Cerebellar nuclear complex (tissue), 1 donor: ENCODE results near the gene MEI4.
"Not testable (repeated sequence)": the region's sequence is repeated elsewhere in the genome, so short reads cannot be mapped to it uniquely, and the experiment has no call there.

ENCODE experiments used
- DNase-seq, 2 experiments: peaks; one replicate each; lab custom pipeline; 2025; lab: John Stamatoyannopoulos, UW

The MEI4 gene

GRCh38 chr6:77816766-77817270 lies 164.0 kb downstream of the MEI4 start:
- no peak for DNase-seq

- DNase-seq: no peak
Observed at GRCh38 chr6:77822265-77822664, 169.4 kb downstream of the MEI4 start.

- no peak for DNase-seq
Observed at GRCh38 chr6:77825204-77825603, 172.4 kb downstream of the MEI4 start.

DNA sequence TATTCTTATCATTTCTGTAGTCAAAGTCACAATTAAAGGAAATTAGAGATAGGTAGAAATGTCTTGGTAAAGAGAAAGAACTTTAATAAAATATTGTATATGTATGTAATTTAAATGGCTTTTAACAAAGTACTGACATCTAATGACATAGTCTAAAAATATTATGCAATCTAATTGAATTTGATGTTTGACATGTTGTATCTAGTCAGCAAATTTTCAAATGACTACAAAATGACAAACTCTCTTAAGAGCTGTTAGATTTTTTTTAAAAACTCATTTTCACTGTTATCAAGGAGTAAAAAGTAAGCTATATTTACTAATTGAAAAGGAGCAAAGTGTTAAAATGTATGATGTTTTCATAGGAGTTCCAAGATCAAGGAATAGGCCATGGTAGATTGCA lies 176.9 kb downstream of the MEI4 start:
- no peak for DNase-seq

DNA sequence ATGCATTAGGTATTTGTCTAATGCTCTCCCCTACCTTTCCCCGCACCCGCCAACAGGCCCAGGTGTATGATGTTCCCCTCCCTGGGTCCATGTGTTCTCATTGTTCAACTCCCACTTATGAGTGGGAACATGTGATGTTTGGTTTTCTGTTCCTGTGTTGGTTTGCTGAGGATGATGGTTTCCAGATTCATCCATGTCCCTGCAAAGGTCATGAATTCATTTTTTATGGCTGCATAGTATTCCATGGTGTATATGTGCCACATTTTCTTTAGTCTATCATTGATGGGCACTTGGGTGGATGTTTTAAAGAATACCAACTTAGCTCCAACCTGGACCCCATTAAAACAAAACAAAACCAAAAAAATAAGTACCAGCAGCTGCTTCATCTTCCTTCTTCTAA lies 180.9 kb downstream of the MEI4 start:
- DNase-seq: not testable (repeated sequence)

- no peak for DNase-seq
Observed at GRCh38 chr6:77834591-77834996, 181.8 kb downstream of the MEI4 start.

- no peak for DNase-seq
Observed at GRCh38 chr6:77837034-77837784, 184.4 kb downstream of the MEI4 start.

DNA sequence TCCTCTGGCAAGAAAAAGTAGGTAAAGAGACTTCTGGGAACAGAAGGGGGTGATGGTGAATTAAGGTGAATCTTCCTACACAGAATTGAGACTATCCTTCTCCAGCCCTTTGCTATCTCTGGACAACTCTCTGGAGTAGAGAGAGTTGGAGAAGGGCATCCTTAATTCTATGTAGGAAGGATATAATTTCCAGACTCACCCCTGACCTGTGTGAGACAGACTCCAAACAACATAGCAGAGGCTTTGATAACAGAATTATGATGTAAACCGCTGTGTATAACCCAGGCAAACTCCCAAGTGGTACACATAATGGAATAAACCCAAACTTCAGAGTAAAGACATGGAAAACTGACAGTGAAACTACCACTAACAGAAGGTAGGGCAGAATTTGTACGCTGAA lies 186.5 kb downstream of the MEI4 start:
- DNase-seq: no peak

DNA sequence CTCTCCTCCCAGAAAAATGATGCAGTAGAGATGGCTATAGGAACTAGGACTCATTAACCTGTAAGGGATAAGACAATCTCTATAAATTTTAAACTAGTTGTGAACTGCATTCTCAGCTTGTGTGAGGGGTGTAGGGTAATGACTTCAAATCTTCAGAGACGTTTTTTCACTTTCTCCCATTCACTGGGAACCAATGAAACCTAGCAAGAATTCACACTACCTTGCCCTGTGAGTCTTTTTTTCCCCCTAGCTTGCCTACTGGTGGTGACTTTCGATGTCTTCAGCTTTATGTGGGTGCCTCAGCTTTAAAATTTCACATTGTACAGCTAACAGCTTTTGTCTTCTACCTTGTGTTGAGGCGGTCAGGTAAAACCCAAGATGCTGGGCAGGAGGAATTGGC lies 192.0 kb downstream of the MEI4 start:
- DNase-seq: no peak

- DNase-seq: no peak
Observed at GRCh38 chr6:77853401-77853800, 200.6 kb downstream of the MEI4 start.

DNA sequence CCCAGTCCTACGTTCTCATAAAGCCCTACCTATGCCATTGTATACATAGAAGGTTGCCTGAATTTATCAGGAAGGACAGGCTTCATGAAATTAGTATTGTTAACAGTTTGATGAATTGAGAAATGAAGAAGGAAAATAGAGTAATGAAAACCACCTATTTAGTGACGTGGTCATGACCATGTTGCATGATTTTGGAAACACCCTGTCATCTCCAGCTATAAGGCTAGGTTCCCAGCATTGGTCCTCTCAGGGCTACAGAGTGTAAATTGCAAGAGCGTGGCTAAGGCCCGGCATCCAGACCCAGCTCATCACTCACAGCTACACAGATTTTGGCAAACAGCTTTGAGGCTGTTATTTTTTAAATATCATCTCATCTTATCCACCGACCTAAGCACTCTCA lies 203.6 kb downstream of the MEI4 start:
- no peak for DNase-seq

GRCh38 chr6:77857421-77857820 lies 204.6 kb downstream of the MEI4 start:
- DNase-seq: no peak

DNA sequence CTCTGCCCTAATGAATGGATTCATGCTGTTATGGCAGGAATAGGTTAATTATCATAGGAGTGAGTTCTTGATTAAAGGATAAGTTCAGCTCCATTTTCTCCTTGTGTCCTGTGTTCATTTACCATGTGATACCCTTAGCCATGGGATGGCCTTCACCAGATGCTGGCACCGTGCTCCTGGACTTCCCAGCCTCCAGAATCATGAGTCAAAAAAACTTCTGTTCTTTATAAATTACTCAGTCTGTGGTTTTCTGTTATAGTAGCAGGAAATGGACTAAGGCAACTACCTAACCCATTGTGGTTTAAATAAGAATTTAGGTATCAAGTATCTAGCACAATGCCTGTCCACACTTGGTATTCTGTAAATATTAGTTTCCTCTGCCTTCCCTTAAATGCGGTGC lies 223.5 kb downstream of the MEI4 start:
- no peak for DNase-seq

- DNase-seq: no peak
Observed at GRCh38 chr6:77879527-77879926, 226.7 kb downstream of the MEI4 start.

- DNase-seq: no peak
Observed at GRCh38 chr6:77880501-77880900, 227.7 kb downstream of the MEI4 start.

GRCh38 chr6:77883851-77884250 lies 231.0 kb downstream of the MEI4 start:
- no peak for DNase-seq

GRCh38 chr6:77893391-77893790 lies 240.6 kb downstream of the MEI4 start:
- DNase-seq: no peak

DNA sequence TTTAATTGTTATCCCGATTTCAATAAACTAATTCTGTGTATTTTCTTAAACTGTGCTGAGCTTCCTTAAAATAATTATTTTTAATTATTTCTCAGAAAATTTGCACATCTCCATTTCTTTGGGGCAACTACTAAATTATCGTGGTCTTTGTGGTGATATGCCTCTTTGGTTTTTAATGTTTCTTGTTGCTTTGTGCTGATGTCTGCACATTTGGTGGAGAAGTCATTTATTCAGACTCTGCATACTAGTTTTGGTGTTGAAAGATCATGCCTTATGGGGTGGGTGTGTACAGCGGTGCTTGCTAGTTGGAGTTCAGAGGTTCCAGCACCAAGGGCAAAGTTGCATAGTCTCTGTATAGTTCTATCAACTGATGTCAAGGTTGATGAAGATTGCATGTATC lies 253.2 kb downstream of the MEI4 start:
- no peak for DNase-seq

DNA sequence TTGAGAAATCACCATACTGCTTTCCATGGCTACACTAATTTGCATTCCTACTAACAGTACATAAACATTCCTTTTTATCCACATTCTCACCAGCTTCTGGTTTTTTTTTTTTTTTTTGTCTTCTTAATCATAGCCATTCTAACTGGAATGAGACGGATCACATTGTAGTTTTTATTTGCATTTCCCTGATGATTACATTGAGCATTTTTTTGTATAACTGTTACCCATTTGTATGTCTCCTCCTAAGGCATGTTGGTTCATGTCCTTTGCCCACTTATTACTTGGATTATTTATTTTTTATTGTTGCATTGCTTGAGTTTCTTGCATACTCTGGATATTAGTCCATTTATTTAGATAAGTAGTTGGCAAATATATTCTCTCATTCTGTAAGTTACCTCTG lies 258.0 kb downstream of the MEI4 start:
- DNase-seq: no peak

- no peak for DNase-seq
Observed at GRCh38 chr6:77926198-77926751, 273.4 kb downstream of the MEI4 start.

- DNase-seq: no peak
Observed at GRCh38 chr6:77930382-77930781, 277.5 kb downstream of the MEI4 start.

DNA sequence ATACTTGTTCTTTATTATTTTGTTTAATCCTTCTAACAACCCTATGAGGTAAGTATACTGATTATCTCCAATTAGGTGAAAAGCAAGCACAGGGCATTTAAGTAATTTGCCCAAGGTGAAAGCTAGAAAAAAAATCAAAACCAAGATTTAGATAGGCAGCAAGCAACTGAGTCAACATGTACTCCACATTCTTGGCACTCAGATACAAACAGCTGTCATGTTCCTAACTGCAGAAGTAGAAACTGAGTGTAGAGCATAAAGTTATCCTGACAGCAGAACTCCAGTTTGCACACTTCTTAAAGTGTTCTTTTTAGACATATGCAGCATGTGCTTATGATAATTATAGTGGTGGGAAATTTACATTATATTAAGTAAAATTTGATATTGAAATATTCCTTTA lies 278.1 kb downstream of the MEI4 start:
- no peak for DNase-seq

DNA sequence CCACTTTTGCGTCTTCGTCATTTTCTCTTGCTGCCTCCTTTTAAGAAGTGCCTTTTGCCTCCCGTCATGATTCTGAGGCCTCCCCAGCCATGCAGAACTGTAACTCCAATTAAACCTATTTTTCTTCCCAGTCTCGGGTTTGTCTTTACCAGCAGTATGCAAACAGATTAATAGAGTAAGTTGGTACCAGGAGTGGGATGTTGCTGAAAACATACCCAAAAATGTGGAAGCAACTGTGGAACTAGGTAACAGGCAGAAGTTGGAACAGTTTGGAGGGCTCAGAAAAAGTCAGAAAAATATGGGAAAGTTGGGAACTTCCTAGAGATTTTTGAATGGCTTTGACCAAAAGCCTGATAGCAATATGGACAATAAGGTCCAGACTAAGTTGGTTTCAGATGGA lies 309.2 kb downstream of the MEI4 start:
- DNase-seq: no peak

- DNase-seq: no peak
Observed at GRCh38 chr6:77965449-77965848, 312.6 kb downstream of the MEI4 start.
